HG03457 (cell line): Measurements from ENCODE around the gene NUDT15.
"Not testable (repeated sequence)": the region's sequence is repeated elsewhere in the genome, so short reads cannot be mapped to it uniquely, and the experiment has no call there.

Source experiments
- ATAC-seq: cut with Tn5 transposase; IDR thresholded peaks from one replicate; pipeline ENCODE4 v1.9.1; 2021; ENCODE audit warnings: moderate number of reproducible peaks; ENCODE audit not compliant: unreplicated experiment

Gene NUDT15

GRCh38 chr13:48037346-48038173 lies at the start of gene NUDT15:
Gene NUDT15, plus strand, starts transcription at chr13:48037726. Its CDS starts 21 bp downstream, at chr13:48037747.
- peak; percentile 84 for ATAC-seq

DNA sequence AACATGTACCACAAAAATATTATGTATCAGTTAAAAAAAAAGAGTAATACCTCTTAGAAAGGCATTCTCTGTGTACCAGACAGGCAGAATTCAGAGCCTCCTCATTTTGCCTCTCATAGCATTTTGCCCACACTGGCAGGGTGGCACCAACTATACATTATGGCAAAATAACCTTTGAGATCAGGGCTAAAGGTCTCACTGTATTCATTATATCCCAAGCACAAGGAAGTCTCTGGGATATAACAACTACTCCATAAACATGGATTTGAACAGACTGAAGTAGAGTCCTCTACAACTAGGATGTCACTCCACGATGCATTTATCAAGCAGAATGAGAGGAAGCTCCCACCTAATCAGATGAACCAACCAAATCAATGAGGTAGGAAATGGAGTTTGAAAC lies 47.1 kb upstream of the NUDT15 start:
- no peak for ATAC-seq

DNA sequence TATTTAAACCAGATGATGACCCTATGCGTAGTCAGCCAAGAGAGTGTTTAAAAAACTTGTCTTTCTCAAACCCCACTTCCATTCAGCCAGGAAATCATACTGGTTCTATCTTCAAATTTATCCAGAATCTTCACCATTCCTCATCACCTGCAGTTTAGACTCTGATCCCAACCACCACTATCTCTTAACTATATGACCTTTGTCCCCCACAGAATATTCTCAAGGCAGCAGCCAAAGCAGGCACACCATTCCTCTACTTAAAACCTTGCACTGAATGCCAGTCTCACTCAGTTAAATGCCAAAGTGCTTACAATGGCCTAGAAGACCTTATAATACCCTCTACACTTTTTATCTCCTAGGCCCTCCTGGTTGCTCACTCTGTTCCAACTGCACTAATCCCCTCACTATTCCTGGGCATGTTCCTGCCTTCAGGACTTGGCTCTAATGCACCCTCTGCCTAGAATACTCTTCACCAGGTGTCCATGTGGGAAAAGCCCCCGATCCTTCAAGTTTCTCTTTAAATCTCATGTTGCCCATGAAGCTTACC lies 46.5 kb upstream of the NUDT15 start:
- ATAC-seq = no peak

GRCh38 chr13:47991859-47992258 lies 45.7 kb upstream of the NUDT15 start:
- ATAC-seq = no peak

DNA sequence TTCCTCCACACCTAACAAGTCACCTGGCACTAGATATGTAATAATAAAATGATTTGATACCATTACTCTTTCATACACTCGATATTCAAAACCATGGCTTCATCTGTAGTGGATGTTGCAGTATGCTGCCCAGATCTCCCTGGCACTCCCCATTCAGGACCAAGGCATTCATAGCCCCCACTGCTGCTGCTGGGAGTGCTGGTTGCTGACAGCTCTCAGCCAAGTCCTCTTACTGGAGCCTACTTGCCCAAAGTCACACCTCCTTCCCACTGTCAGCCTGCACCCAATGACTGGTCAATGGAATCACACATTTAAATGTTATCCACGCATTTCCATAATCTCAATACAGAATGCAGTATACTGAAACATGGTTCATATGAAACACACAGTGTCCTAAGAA lies 40.1 kb upstream of the NUDT15 start:
- no peak for ATAC-seq

- no peak for ATAC-seq
These were observed 37.6 kb upstream of the NUDT15 start for GRCh38 chr13:47999973-48000372.

DNA sequence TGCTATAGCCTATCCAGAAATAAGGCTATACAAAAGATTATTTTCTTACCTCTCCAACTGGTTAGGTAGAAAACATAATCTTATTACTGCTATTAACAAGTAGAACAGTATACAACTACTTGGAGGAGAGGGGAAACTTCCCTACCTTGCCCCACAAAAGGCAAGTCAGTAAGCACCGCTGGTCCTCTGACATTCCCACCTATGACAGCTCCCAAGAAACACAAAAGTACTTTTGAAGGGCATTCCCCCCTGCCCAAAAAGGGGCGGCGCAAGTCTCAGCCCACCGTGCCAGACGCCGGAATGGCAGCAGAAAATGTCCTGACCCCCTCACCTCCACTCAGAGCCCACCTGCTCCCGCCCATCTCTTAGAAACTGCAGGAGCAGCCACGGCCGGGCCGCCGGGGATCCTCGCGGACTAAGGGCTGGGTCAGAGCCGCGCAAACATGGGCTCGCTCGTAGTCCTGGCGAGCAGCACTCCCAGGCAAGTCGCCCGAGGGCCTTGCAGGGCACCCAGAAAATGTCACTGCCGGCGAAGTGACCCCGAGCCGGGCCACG lies 36.9 kb upstream of the NUDT15 start:
- peak; percentile 11 for ATAC-seq

DNA sequence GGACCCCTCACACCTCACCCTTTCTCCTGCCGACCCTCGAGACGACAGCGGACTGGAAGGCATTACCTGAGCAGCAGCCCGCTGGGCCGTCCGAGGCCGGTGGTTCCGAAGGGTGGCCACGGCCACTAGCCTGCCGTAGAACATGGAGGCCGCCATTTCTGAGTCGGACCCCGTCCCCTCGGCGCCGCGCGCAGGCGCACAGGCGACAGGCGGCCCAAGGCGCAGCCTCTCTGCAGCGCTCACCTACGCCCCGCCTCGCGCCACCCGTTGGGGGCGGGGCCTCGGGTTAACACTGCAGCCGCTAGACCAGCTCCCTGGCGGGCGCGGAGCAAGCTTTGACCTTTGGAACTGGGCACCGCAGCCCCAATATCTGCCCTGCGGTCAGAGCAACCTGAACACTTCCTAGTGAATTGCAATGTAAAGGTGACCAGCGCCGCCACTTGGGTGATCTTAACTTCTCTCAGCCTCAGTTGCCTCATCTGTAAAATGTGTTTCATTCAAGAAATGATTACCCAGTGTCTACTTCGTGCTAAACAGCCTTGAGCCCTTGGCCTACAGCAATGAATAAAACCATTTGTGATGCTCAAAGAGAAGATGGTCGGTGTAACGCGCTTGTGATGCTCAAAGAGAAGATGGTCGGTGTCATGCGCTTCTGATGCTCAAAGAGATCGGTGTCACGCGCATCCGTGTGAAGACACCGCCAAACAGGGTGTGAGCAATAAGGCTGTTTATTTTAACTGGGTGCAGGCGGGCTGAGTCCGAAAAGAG lies 36.2 kb upstream of the NUDT15 start, which contains the start of gene SUCLA2:
Gene SUCLA2 (minus strand): TSS at position 160 of the 768 bp plus-strand sequence. CDS start 4 bp downstream, at position 156.
- ATAC-seq = peak; percentile 99

DNA sequence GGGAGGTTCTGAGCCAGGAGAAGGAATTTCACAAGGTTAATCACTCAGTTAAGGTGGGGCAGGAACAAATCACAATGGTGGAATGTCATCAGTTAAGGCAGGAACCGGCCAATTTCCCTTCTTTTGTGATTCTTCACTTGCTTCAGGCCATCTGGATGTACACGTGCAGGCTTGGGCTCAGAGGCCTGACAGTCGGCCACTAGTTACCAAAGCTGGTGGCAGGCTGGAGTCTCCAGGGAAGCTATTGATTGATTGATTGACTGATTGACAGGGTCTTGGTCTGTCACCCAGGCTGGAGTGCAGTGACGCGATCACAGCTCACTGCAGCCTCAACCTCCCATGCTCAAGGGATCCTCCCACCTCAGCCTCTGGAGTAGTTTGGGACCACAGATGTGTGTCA lies 35.5 kb upstream of the NUDT15 start:
- not testable (repeated sequence) for ATAC-seq

GRCh38 chr13:48004201-48004600 lies 33.3 kb upstream of the NUDT15 start:
- ATAC-seq = no peak

GRCh38 chr13:48006396-48006795 lies 31.1 kb upstream of the NUDT15 start:
- ATAC-seq = no peak

- no peak for ATAC-seq
These were observed 28.2 kb upstream of the NUDT15 start for GRCh38 chr13:48009284-48009683.

- ATAC-seq = no peak
These were observed 26.8 kb upstream of the NUDT15 start for GRCh38 chr13:48010698-48011097.

- ATAC-seq = no peak
These were observed 24.9 kb upstream of the NUDT15 start for GRCh38 chr13:48012668-48013067.

- no peak for ATAC-seq
These were observed 23.2 kb upstream of the NUDT15 start for GRCh38 chr13:48014359-48014758.

DNA sequence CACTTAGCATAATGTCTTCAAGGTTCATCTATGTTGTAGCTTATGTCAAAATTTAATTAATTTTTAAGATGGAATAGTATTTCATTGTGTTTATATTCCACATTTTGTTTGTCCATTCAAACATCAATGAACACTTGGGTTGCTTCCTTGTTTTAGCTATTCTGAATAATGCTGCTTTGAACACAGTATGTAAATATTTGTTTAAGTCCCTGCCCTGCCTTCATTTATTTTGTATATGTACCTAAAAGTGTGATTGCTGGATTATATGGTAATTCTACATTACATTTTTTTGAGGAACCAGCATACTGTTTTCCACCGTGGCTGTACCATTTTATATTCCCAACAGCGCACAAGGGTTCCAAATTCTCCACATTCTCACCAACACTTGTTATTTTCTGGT lies 18.9 kb upstream of the NUDT15 start:
- no peak for ATAC-seq

DNA sequence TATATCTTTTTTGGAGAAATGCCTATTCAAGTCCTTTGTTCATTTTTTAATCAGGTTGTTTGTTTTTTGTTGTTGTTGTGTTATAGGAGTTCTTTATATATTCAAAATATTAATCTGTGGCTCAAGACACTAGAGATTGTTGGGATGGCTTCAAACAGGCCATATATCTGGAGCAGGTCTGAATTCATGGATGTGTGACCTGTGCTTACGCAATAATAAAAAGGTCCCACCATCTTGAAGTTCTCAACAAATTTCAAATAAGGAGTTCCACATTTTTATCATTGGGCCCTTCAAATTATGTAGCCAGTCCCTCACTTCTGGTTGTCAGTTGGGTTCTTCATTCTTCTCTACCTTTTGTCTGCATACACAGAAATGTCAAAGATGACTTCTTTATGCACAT lies 17.7 kb upstream of the NUDT15 start:
- no peak for ATAC-seq

GRCh38 chr13:48028066-48028465 lies 9.5 kb upstream of the NUDT15 start:
- no peak for ATAC-seq

DNA sequence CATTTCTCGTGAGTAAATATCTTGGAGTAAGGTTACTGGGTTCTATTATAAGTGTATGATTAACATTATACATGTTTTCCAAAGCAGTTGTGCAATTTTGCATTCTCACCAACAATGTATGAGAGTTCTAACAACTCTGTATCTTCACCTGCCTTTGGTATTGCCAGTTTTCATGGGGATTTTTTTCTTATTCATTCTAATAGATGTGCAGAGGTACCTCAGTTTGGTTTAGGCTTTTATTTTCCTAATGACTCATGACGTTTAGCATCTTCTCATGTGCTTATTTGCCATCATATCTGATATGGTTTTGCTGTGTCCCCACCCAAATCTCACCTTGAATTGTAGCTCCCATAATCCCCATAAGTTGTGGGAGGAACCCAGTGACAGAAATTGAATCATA lies 7.7 kb upstream of the NUDT15 start:
- ATAC-seq = no peak

DNA sequence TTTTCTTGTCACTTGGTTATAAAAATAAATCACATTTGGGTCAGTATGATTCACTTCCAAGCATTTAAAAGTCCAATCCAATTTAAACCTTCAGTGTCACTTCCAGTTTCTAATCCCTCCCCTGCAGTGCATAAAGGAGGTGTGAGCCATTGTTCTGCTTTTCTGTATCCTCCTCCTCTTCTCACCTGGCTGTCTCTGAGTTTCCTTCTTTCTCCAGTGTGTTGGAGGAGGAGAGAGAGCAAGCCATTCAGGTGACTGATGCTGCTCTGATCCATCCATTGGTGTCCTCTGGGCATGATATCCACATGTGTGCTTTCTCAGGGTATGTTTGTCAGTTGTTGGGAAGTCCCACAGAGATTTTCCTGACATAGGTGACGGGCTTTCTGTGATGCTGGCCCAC lies 1.2 kb downstream of the NUDT15 start:
- ATAC-seq = no peak

DNA sequence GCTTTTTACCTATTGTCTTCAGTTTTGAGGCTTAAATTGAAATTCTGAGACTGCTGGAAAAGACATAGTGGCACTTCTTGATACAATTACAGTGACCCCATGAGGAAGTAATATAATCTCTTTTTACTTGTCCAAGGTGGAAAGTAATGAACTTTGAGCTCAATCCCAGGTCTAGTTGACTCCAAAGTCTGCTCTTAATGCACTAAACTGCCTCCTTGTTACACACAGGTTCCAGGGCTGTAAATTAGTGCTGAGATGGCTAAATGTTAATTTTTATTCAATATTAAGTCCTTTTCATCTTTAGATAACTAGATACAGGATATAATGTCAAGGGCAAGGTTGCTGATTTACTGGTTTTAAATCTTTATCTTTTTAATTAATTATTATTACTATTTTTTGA lies 2.5 kb downstream of the NUDT15 start:
- ATAC-seq = no peak
